GM21528 (cell line): ENCODE results near the gene C12orf42.

Source experiments
- ATAC-seq: cut with Tn5 transposase; IDR thresholded peaks from one replicate; pipeline ENCODE4 v1.9.1; 2021; ENCODE audit warnings: mild to moderate bottlenecking, moderate library complexity; ENCODE audit not compliant: unreplicated experiment, low FRiP score

C12orf42 gene

DNA sequence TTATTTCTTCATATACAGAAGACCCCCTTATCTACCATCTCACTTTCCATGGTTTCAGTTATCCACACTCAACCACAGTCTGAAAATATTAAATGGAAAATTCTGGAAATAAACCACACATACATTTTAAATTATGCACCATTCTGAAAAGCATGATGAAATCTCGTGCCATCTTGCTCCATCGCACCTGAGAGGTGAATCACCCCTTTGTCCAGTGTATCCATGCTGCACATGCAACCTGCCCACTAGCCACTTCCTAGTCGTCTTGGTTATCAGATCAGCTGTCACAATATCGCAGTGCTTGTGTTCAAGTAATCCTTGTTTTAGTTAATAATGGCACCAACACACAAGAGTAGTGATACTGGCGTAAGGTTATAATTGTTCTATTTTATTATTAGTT lies 145.7 kb downstream of the C12orf42 start:
- ATAC-seq: no peak

DNA sequence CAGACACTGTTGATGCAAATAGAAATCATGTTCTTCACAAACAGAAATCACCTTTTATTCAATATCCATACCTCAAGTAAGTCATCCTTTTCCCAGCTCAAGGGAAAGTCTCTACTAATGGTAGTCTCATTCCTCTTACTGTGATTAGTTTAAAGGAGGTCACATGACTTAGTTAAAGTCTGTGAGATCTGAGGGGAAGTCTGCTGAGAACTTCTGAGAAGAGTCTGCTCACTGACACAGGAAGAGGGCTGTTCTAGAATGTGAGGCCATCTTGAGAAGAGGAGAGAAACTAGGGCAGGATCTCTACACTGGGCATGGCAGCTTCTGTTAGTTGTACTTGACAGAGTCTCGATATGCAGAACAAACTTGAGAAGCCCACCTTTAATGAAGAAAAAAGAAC lies 146.8 kb downstream of the C12orf42 start:
- no peak for ATAC-seq

DNA sequence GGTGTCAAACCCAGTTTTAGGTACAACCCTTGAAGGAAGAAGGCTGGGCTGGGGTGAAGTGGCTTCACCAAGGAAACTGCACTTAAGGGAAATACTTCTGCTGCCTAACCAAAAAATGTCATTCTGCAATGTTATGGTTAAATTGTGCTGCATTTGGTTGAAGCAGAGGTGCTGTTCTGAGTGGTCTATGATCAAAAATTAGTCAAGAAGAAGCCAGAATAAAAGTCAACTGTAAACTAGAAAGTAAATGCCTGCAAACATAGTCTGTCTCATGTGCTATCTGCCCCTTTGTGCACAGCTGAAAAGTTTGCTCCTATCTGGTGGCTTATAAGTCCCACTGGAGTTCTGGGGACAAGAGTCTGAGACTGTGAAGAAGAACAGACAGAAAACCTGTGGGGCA lies 158.8 kb downstream of the C12orf42 start:
- ATAC-seq: no peak

GRCh38 chr12:103334466-103334865 lies 161.3 kb downstream of the C12orf42 start:
- ATAC-seq: no peak

DNA sequence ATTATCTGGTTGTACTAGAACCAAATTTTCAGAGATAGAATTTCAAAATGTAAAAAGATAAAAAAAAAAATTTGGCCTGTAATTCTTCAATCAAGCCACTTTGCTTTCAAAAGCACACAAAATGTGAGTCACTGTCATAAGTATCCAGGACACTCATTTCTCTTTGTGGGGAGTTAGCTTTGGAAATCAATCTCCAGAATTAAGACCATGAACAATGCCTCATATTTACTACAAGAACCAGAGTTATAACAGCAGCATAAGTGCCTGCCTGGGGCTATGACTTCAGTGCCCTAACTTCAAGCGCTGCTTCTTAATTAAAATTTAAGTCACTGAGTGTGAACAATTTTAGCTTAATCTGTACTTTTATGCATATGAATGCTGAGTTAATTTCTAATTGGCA lies 162.1 kb downstream of the C12orf42 start:
- no peak for ATAC-seq

DNA sequence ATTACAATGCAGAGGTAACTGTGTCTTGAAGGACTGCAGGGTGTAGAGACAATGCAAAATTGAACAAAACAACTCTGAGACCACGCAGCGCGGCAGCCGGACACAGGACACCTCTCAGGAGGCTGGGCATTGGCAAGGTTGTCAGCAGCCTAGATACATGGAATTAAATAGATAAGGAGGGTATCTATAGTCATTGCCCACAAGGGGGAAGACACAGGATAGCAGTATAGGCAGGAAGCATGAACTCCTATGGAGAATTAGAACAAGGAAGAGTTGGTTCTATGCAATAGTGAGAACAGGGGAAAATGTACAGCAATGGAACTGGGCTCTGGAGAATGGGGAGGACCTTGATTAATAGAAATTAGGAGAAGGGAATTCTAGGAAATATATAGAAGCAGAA lies 164.1 kb downstream of the C12orf42 start:
- ATAC-seq: no peak

- no peak for ATAC-seq
These were observed 165.1 kb downstream of the C12orf42 start for GRCh38 chr12:103330672-103331071.

GRCh38 chr12:103327676-103328075 lies 168.1 kb downstream of the C12orf42 start:
- ATAC-seq: no peak

DNA sequence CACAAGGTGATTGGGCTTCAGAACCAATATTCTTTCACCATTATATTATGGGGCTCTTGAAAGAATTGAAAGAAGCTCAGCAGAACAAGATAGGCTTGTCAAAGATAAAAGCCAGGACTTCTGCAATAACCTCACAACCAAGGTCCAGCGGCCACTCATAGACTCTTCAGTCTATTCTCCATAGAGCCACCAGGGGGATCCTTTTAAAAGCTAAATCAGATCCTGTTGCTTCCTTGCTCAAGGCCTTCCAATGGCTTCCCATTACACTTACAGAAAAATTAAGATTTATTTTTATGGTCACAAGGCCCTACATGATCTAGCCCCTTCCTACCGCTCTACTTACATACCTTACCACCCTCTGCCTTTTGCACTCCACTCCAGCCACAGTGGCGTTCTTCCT lies 169.6 kb downstream of the C12orf42 start:
- no peak for ATAC-seq

GRCh38 chr12:103318566-103318965 lies 177.2 kb downstream of the C12orf42 start:
- no peak for ATAC-seq

GRCh38 chr12:103317220-103317619 lies 178.5 kb downstream of the C12orf42 start:
- no peak for ATAC-seq

DNA sequence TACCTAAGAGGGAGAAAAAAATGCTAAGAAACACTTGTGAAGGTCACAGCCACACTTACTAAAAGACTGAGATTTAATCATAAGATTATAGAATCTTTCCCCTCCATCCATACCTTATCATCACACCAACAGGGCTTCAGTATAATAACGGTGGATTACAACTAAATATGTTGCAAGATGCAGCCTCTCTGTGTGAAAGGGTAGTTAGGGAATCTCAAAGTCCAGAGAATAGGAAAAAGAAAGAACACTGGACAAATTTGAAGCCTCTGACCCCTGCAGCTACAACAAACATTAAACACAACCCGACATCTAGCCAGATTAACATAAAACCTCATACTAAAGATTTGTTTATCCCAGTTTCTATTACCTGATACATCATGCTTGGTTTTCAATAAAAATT lies 181.0 kb downstream of the C12orf42 start:
- no peak for ATAC-seq

DNA sequence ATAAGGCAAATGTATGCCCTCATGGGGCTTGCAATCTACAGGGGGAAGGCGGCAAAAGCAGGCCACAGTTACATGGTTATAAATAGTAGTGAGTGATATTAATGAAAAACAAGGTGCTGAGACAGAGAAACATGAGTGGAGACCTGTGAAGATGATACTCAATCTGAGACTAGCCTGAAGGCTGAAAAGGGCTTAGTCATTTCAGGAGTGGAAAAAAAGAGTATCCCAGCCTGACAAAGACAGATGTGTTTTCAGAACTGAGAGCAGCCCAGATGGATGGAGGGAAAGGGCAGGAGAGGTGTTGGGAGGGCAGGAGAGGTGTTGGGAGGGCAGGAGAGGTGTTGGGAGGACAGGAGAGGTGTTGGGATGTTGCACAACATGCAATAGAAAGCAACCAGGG lies 181.9 kb downstream of the C12orf42 start:
- ATAC-seq: no peak

DNA sequence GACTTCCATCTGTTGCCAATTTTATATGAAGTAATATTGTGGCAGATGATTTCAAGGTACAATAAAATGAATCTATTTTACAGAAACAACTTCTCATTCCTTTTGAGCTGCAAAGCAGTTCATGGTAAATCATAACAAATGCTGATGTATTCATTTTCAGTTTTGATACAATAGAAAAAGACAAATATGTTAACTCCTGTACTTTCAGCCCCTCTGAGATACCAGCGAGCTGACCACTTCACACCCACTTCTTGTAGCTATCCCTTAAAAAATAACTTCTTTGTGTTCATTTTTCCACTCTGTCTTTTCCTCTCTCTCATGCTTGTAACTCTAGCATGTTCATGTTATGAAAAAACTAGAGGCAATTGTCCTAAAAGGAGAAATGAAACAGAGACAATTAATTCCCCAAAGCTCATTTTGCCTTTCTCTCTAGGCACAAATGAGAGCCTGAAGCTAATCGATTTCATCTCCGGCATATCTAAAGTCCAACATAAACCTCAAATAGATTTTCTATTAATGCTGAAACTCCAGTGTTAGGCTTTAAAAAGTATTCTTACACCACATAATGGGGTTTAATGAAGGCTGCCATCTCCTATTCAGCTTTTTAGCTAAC lies 182.9 kb downstream of the C12orf42 start:
- ATAC-seq: no peak

DNA sequence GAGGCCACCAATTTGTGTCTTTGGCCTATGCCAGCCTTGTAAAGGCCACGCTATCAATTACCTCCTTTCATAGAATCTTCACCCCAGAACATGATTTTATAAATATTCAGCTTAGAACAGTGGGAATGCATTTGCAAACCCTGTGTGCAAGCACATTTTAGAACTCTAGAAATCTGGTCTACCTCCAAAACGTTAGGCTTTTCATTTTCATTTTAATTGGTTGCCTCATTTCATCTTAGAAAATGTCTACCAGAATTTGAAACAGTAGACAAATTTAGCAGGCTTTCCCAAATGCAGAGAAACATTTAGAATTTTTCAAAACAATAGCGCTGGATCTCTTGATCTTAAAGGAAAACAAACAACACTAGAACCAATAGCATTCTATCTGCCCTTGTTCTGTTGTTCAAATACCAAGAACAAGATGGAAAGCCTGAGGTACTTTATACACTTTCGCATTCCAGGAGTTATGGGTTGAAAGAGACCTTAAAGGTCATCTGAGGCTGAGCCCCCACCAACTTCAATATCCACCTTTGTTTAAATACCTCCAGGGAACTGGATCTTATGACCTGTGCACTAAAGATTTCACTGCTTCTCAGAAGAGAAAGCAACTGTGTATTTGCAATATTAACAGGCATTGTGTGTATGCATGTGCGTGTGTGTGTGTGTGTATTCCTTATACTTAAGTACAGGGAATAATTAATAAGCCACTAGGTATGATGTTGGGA lies 185.1 kb downstream of the C12orf42 start:
- ATAC-seq: no peak

DNA sequence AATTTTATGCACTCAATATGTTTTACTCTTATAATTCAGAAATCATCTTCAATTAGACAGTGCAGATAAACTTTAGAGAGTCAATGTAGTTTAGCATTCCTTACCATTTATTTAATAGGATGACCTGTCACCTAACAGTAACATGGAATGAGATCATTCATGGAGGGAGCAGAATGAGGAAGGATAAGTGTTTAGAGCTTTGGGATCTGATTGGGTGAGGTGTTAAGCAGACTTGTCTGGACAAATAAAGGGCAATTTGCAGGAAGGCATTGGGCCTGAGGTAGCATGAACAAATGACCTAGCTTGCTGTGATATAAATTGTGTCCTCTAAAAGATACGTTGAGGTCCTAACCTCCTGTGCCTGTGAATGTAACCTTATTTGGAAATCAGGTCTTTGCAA lies 187.4 kb downstream of the C12orf42 start:
- ATAC-seq: no peak

DNA sequence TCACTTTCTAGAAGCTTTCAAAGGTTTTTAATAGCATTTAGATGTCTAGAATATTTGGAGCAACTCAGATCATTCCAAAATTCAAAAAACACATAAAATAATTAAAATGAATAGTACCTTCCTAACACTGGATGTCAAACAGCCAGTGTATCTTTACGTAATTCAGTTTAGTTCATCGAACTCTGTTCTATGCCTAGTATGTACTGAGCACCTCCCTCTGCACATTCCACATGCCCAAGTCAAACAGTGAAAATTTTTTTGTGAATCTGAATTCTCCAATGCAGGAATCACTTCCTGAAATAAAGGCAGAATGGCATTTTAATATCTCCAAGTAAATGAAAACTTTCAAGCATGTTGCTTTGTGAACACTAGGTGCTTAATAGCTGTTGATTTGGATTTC lies 192.3 kb downstream of the C12orf42 start:
- ATAC-seq: no peak

DNA sequence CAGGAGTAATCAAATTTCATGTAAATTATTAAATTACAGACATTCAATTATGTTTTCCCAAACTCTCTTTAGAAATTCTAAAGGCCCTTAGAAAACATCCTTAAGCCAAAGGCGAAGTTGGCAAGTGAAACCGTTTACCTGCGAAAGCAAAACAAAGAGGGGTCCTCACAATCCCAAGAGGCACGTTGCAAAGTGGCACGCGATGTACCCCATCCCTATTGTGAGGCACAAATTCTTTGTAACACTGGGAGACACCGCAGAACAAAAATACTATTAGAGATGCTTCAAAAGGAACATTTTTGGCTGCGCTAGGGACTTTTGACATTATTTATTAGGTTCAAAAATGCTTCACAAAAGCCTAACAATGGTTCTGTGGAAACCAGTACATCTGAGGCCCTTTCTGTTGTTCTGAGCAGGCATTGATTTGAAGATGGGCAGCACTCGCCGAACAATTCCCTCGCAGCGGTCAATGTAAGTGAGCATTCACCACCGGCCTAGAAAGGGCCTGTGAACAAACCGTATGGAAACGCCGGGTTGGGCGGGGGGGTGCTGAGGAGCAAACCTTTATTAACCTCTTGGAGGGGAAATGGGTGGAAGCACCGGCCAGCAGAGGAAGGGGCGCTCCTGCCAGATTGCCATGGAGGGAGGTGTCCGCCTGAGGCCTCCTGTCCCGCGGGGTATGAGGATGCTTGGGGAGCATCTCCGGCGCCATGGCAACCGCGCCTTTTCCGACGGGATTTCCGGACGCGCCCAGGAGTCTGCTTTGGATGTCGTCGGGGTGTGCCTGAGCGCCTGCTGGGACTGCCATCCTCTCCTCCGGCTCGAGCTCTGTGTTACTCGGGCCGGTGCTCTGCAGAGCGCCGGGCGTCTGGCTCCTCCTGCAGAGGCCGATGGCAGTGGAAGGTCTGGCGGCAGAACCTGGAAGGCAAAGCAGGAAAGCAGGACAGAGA lies 193.9 kb downstream of the C12orf42 start:
- ATAC-seq: no peak

DNA sequence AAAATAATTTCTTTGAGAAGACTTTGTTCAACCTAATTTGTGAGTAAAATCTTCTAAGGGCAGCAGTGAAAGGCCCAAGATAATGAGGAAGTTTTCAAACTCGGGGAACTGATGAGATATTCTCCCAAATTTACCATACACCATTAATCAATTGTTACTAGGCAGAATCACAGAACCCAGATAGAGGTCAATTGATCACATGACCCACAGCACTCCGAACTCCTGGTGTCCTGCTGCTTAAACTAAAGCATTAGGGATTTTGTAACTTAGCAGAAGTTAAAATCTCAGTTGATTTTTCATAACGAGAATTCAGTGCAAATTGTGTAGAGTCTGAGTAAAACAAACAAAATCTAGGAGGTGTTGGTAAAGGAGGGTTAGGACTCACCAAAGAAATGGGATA lies 207.8 kb downstream of the C12orf42 start:
- ATAC-seq: no peak

- no peak for ATAC-seq
These were observed 213.6 kb downstream of the C12orf42 start for GRCh38 chr12:103282124-103282523.

DNA sequence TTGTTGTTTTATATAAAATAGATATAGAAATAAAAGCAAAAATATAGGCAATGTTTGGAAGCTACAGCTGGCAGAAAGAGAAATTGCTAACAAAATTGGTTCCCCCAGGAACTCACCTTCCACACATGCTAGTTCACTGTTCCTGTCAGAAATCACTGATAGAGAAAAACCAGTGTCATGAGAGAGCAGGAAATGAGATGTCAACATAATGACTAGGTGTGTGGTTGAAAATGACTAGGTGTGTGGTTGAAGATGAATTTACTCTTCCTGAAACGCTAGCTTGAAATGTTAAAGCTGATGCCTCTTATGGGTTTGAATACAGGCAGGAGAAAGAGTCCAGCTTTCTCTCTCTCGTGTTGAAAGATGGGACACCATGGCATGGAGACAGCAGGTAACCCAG lies 216.3 kb downstream of the C12orf42 start:
- peak; percentile 92 for ATAC-seq
